ENCODE results near the gene PUSL1.

The PUSL1 gene

GRCh38 chr1:1303736-1304135 is 4.7 kb upstream of the PUSL1 start:
- no peak overlapping the region for H2AFZ ChIP-seq (ENCODE audit: low read depth, low read length)
- no peaks in the 10 kb centered on the region for H3K36me3 ChIP-seq (replicated peaks; ENCODE audit: low read depth, low read length)
- no peak for TF ChIP-seq EZH2phosphoT487 (IDR thresholded peaks at IDR 0.05; ENCODE audit: low read depth)
- TF ChIP-seq CTCF (IDR thresholded peaks at IDR 0.05; ENCODE audit: low read depth, low read length), result no peak
- no peaks in the 10 kb centered on the region for H3K9me3 ChIP-seq (ENCODE audit: insufficient read depth, low read length)
- no peaks in the 10 kb centered on the region for H3K27me3 ChIP-seq (ENCODE audit: low read depth, low read length)
- peaks cover 20% of the 10 kb centered on the region for H3K4me1 ChIP-seq (ENCODE audit: low read length)
- no peak overlapping the region for H3K27ac ChIP-seq (ENCODE audit: low read length)
- H3K9ac ChIP-seq (ENCODE audit: low read length), result no peak overlapping the region
- H3K4me2 ChIP-seq (ENCODE audit: low read length), result no peak overlapping the region
- peaks cover 4% of the 10 kb centered on the region; the same call in 1 of the 2 replicates for H3K79me2 ChIP-seq (ENCODE audit: low read length)
- H4K20me1 ChIP-seq (ENCODE audit: insufficient read depth, low read length), result 0 out of 2 replicates have a peak, but pooled peaks cover 3% of the 10 kb centered on the region
- H3K4me3 ChIP-seq (ENCODE audit: low read length), result no peak overlapping the region

GRCh38 chr1:1304331-1305299 is 3.8 kb upstream of the PUSL1 start:
- H3K27me3 ChIP-seq (ENCODE audit: low read depth, low read length), result no peaks in the 10 kb centered on the region
- no peak overlapping the region for H2AFZ ChIP-seq (ENCODE audit: low read depth, low read length)
- no peaks in the 10 kb centered on the region for H3K36me3 ChIP-seq (replicated peaks; ENCODE audit: low read depth, low read length)
- no peak overlapping the region for H3K27ac ChIP-seq (ENCODE audit: low read length)
- H3K79me2 ChIP-seq (ENCODE audit: low read length), result peaks cover 4% of the 10 kb centered on the region
- TF ChIP-seq EZH2phosphoT487 (IDR thresholded peaks at IDR 0.05; ENCODE audit: low read depth) (no peak), CTCF (IDR thresholded peaks at IDR 0.05; ENCODE audit: low read depth, low read length) (no peak)
- peak overlapping the region; percentile 66 for H3K4me2 ChIP-seq (ENCODE audit: low read length)
- H3K9ac ChIP-seq (ENCODE audit: low read length), result no peak overlapping the region
- 0 out of 2 replicates have a peak, but pooled peaks cover 3% of the 10 kb centered on the region for H4K20me1 ChIP-seq (ENCODE audit: insufficient read depth, low read length)
- H3K4me1 ChIP-seq (ENCODE audit: low read length), result peaks cover 24% of the 10 kb centered on the region
- H3K9me3 ChIP-seq (ENCODE audit: insufficient read depth, low read length), result no peaks in the 10 kb centered on the region
- no peak overlapping the region for H3K4me3 ChIP-seq (ENCODE audit: low read length)

- Histone ChIP-seq H3K4me1 (ENCODE audit: low read length) (peaks cover 27% of the 10 kb centered on the region), H3K36me3 (replicated peaks; ENCODE audit: low read depth, low read length) (no peaks in the 10 kb centered on the region), H3K27me3 (ENCODE audit: low read depth, low read length) (no peaks in the 10 kb centered on the region), H3K27ac (ENCODE audit: low read length) (no peak overlapping the region), H3K9ac (ENCODE audit: low read length) (peak overlapping the region; percentile 25; the same call in 1 of the 2 replicates), H4K20me1 (ENCODE audit: insufficient read depth, low read length) (0 out of 2 replicates have a peak, but pooled peaks cover 3% of the 10 kb centered on the region), H2AFZ (ENCODE audit: low read depth, low read length) (no peak overlapping the region), H3K79me2 (ENCODE audit: low read length) (peaks cover 4% of the 10 kb centered on the region), H3K4me3 (ENCODE audit: low read length) (peak overlapping the region; percentile 39), H3K9me3 (ENCODE audit: insufficient read depth, low read length) (no peaks in the 10 kb centered on the region), H3K4me2 (ENCODE audit: low read length) (peak overlapping the region; percentile 66)
- no peak for TF ChIP-seq CTCF (IDR thresholded peaks at IDR 0.05; ENCODE audit: low read depth, low read length)
- no peak for TF ChIP-seq EZH2phosphoT487 (IDR thresholded peaks at IDR 0.05; ENCODE audit: low read depth)
Measured at GRCh38 chr1:1305300-1306069, 2.9 kb upstream of the PUSL1 start.

Data from OCI-LY3 (cell line).